Measurements from ENCODE around the gene DHRSX. TPM values are rescaled to one million over a fixed set of nuclear protein-coding genes. Genes with fewer than 3 reads are reported as not detected.
"Not testable (repeated sequence)": the region's sequence is repeated elsewhere in the genome, so short reads cannot be mapped to it uniquely, and the experiment has no call there.

DHRSX gene
- total and polyA plus RNA-seq, 11 donors: 14.6 to 36.1 (median 24.1) TPM

- Histone ChIP-seq H3K36me3 (no peaks in the 10 kb centered on the region), H3K4me3 (no peak overlapping the region), H3K9me3 (no peaks in the 10 kb centered on the region), H3K4me1 (peaks cover 0 to 14% (median 0%) of the 10 kb centered on the region in 12 donors), H3K27me3 (peaks cover 0 to 5% (median 0%) of the 10 kb centered on the region in 9 donors), H3K27ac (peak overlapping the region in 2 of 12 donors; percentile 49 to 62)
- ATAC-seq (peak in 3 of 4 donors; percentile 33 to 67 (median 57)), DNase-seq (peak in 2 of 5 donors; percentile 38 to 54)
- TF ChIP-seq POLR2A (IDR thresholded peaks at IDR 0.05) (no peak), CTCF (IDR thresholded peaks at IDR 0.05) (no peak)
- intact Hi-C loops (cut with DNase I): no loop called here
- WGBS, 4 donors: 57 to 74% (median 65%) methylated on average over 5 of the region's 5 CpGs
These were observed 36.2 kb upstream of the DHRSX start for GRCh38 chrX:2536974-2537373.

GRCh38 chrX:2536141-2536540, 35.4 kb upstream of the DHRSX start:
- Histone ChIP-seq H3K9me3 (no peaks in the 10 kb centered on the region), H3K36me3 (no peaks in the 10 kb centered on the region), H3K27me3 (peaks cover 0 to 5% (median 0%) of the 10 kb centered on the region in 9 donors), H3K4me1 (peaks cover 0 to 14% (median 0%) of the 10 kb centered on the region in 12 donors), H3K27ac (no peak overlapping the region), H3K4me3 (no peak overlapping the region)
- DNase-seq (no peak), ATAC-seq (no peak)
- TF ChIP-seq CTCF (IDR thresholded peaks at IDR 0.05) (no peak), POLR2A (IDR thresholded peaks at IDR 0.05) (no peak)
- intact Hi-C loops (cut with DNase I): no loop called here
- WGBS, 4 donors: 85 to 91% (median 89%) methylated on average over 7 of the region's 7 CpGs

GRCh38 chrX:2534261-2535021, 33.7 kb upstream of the DHRSX start:
- H3K4me3 ChIP-seq, H3K27me3 ChIP-seq, ATAC-seq: not testable (repeated sequence)

GRCh38 chrX:2533424-2533823, 32.6 kb upstream of the DHRSX start:
- Histone ChIP-seq H3K4me1 (peaks cover 0 to 12% (median 0%) of the 10 kb centered on the region in 12 donors), H3K27me3 (peaks cover 0 to 5% (median 0%) of the 10 kb centered on the region in 9 donors), H3K27ac (no peak overlapping the region), H3K36me3 (no peaks in the 10 kb centered on the region), H3K9me3 (no peaks in the 10 kb centered on the region), H3K4me3 (no peak overlapping the region)
- 63 to 71% (median 69%) methylated on average over 8 of the region's 8 CpGs for WGBS, 4 donors
- ATAC-seq: no peak
- no peak for DNase-seq
- intact Hi-C loops (cut with DNase I): no loop called here
- no peak for TF ChIP-seq POLR2A (IDR thresholded peaks at IDR 0.05)

More at GRCh38 chrX:2534261-2535021, 33.7 kb upstream of the DHRSX start:
- intact Hi-C loops (cut with DNase I); DNase-seq; H3K9me3 ChIP-seq; H3K27ac ChIP-seq; H3K36me3 ChIP-seq: not testable (repeated sequence)
- 60 to 68% (median 62%) methylated on average over 5 of the region's 5 CpGs for WGBS, 4 donors
- H3K4me1 ChIP-seq: peaks cover 0 to 14% (median 0%) of the 10 kb centered on the region in 12 donors

GRCh38 chrX:2526390-2526789, 25.6 kb upstream of the DHRSX start:
- H3K36me3 ChIP-seq: no peaks in the 10 kb centered on the region
- ATAC-seq (no peak), DNase-seq (no peak)
- peaks cover 0 to 7% (median 0%) of the 10 kb centered on the region in 9 donors for H3K27me3 ChIP-seq
- H3K4me1 ChIP-seq: peaks cover 0 to 4% (median 0%) of the 10 kb centered on the region in 12 donors
- intact Hi-C loops (cut with DNase I): no loop called here
- no peak for TF ChIP-seq CTCF (IDR thresholded peaks at IDR 0.05)
- no peak for TF ChIP-seq POLR2A (IDR thresholded peaks at IDR 0.05)
- H3K9me3 ChIP-seq: no peaks in the 10 kb centered on the region
- no peak overlapping the region for H3K27ac ChIP-seq
- WGBS, 4 donors: 82 to 86% (median 85%) methylated on average over 10 of the region's 10 CpGs
- H3K4me3 ChIP-seq: no peak overlapping the region

All from heart left ventricle (tissue), 16 donors.